GM18873 (cell line): ENCODE data around the gene C17orf100.

Experiments used
- ATAC-seq: cut with Tn5 transposase; IDR thresholded peaks from one replicate; pipeline ENCODE4 v1.9.1; 2021; ENCODE audit warnings: mild to moderate bottlenecking, moderate library complexity, moderate number of reproducible peaks; ENCODE audit not compliant: unreplicated experiment, low FRiP score

Gene C17orf100

DNA sequence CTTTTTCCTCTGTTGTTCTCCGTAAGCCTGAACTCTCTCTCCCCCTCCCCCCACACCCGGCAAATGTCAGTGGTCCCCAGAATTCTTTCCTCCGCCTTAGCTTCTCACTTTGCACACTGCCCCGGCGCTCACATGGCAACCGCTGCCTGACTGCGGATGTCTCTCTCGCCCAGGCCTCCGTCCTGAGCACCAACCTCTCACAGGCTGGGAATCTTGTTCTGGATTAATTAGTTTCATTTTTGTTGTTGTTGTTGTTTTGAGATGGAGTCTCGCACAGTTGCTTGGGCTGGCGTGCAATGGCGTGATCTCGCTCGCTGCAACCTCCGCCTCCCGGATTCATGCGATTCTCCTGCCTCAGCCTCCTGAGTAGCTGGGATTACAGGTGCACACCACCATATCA, 16.7 kb downstream of the C17orf100 start:
- no peak for ATAC-seq

- no peak for ATAC-seq
Measured at GRCh38 chr17:6668727-6669425, 17.3 kb downstream of the C17orf100 start.

DNA sequence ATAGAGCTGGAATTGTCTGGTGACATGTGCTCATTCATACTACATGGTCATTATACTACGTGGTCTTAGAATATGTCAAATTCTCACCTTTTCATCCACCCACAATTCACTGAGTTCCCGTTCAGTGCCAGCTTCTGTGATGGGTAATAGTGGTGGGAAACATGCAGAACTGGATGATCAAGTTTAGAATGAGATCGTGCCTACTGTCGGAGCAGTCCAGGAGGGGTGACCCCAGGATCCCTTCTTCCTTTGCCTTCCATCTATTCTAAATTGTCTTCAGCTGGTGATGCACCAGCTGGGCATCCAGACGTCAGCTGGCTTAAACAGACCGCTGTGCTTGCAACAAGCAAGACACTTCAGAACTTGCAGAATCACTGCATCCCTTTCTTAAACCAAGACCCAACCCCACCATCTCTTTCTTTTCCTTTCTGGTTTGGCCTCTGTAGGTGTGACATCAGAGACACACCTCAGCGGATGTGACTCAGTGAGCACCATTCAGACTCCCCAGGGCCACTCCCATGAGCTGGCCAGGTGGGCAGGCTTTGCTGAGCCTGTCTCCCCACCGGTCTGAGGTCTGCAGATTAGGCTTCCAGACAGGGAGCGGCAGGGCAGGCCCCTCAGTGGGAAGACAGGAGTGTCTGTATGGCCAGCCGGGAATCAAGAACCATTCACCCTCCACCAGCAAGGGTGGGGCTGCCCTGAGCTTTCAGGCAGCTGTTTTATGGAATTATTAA, 18.1 kb downstream of the C17orf100 start:
- no peak for ATAC-seq

DNA sequence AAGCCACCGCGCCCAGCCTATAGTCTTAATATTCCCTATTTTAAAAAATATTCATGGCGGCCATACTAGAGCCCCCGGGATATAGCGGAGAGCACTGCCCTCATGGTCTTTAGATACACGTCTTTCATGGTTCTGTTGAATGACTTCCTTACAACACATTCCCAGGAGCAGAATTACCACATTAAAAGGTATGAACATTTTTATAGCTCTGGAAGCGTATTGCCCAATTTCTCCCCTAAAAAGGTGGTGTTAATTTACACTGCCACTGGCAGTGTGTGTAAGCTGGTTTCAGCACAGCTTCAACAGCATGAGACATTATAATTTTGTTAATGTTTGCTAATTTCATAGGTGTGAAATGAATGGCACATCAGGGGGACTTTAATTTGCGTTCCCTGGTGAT, 19.0 kb downstream of the C17orf100 start:
- no peak for ATAC-seq

DNA sequence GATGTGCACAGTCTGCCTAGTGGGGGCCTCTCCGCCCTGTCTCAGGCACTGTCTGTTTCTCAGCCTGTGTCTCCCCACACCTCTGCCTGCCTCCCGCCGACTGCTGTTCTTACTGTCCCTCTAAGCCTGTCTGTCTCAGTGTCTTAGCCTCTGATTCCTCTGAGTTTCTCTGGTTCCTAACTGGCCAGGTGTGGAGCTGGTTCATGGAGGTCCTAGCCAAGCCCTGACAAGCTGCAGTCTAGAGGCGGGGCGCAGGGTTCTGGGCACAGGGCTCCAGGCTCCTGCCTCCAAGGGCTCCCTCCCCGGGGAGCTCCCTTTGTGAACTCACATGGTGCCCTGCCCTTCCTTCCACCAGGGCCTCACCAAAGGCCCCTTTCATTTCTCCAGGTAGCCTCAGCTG, 19.4 kb downstream of the C17orf100 start:
- no peak for ATAC-seq

DNA sequence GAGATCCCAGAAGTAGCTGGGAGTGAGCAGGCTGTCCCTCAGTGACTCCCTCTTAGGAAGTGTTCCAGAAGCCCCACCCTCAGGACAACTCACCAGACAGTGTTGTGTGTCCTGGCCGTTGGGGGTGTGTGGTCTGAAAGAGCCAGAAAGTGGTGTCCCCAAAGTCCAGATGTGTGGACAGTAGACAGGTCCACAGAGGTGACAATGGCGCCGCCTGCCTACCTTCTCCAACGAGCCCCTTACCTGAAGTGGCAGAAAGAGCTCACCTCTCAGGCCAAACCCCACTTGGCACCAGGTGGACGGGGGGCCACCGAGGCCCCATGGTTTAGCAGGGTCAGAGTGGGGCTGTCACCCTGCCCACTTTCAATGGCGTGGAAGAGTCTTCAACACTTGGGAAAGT, 19.9 kb downstream of the C17orf100 start:
- ATAC-seq, result no peak

DNA sequence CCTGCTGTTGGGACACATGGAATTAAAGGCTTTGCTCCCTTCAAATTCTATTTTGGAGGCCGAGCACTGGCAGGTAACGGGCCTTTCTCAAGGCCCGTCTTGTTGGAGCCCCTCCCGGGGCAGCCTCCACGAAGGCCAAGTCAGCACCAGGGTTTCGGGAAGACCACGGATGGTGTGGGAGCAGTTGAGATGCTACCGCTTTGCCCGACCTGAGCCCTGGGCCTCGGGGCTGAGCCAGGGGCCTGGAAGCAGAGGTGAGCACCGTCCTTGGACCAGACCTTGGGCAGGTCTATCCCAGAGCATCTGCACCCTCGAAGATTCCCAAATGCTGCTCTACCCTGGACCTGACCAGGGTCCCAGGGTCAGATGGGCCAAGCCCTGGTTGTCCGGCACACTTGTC, 23.0 kb downstream of the C17orf100 start:
- no peak for ATAC-seq

DNA sequence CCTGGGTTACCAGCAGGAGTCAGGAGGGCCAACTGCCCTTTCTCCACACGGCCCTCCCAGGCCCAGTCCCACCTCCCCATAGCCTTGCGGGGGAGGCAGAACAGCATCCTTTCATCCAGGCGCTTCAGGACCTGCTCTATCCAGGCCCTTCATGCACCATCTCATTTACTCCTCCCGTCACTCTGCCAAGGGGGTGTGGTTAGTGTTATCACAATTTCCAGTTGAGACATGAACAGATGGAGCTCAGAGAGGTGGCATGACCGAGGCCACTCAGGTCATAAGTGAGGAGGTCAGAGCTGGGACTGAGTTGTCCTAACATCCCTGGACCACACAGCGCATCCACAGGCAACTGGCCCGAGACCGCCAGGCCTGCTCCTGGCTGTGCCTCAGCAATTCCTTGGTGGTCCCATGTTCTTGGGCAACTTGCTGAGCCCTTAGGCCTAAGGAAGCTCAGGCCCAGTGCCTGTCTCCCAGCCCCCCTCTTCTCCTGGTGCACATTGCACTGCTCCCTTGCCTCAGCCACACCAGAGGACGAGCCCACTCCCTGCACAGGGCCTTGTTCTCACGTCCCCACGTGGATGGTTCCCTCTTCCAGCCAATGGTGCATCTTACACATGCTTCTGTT, 23.8 kb downstream of the C17orf100 start:
- no peak for ATAC-seq

- no peak for ATAC-seq
Measured at GRCh38 chr17:6676802-6677157, 25.2 kb downstream of the C17orf100 start.

GRCh38 chr17:6677158-6677831, 25.7 kb downstream of the C17orf100 start:
- ATAC-seq, result no peak

GRCh38 chr17:6677946-6678345, 26.4 kb downstream of the C17orf100 start:
- no peak for ATAC-seq

DNA sequence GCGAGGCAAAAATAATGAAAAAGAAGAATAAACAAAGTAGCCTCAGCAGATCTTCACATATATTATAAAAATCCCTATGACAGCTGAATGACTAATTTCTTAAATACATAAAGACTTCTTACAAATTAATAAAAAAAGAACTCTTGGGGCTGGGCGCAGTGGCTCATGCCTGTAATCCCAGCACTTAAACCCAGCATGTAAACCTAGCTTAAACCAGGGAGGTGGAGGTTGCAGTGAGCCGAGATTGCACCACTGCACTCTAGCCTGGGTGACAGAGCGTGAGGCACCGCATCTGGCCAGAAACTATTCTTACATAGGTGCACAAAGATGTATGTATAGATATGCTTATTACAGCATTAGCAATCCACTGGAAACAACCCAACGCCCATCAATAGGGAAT, 27.7 kb downstream of the C17orf100 start:
- ATAC-seq, result no peak

DNA sequence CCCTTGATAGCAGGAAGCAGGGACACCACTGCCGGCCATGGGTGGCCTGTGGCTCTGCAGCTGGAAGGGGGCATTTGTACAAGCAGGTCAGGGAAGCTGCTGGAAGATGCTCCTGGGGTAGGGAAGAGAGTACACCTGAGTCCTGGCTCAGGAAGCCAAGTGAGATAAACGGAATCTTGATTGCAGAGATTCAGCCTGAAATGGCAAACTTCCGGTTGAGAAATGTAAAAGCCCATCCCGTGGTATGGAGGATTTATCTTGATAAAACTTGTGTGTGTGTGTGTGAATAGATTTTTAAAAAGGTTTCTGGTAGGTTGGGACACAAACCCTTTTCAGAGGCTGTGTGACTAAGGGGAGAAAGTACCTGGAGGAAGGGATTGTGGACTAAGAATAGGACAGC, 29.6 kb downstream of the C17orf100 start:
- ATAC-seq, result no peak

- no peak for ATAC-seq
Measured at GRCh38 chr17:6681671-6682070, 30.1 kb downstream of the C17orf100 start.

- no peak for ATAC-seq
Measured at GRCh38 chr17:6682339-6682738, 30.8 kb downstream of the C17orf100 start.

GRCh38 chr17:6683081-6683684, 31.6 kb downstream of the C17orf100 start:
- ATAC-seq, result no peak

GRCh38 chr17:6683730-6684459, 32.3 kb downstream of the C17orf100 start:
- no peak for ATAC-seq

DNA sequence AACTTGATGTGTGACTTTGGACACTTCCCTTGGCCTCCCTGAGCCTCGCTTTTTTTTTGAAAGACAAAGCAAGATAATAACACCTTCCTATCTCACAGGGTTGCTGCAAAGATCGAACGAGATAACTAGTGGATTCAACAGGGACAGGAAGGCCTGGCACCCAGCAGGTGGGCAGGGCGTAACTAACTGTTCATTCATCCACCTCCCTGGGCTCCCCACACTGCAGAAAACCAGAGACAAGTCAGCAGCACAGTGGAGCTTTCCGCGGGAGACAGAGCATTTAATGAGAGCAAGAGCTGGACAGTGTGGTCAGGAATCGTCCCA, 32.9 kb downstream of the C17orf100 start:
- ATAC-seq, result no peak

DNA sequence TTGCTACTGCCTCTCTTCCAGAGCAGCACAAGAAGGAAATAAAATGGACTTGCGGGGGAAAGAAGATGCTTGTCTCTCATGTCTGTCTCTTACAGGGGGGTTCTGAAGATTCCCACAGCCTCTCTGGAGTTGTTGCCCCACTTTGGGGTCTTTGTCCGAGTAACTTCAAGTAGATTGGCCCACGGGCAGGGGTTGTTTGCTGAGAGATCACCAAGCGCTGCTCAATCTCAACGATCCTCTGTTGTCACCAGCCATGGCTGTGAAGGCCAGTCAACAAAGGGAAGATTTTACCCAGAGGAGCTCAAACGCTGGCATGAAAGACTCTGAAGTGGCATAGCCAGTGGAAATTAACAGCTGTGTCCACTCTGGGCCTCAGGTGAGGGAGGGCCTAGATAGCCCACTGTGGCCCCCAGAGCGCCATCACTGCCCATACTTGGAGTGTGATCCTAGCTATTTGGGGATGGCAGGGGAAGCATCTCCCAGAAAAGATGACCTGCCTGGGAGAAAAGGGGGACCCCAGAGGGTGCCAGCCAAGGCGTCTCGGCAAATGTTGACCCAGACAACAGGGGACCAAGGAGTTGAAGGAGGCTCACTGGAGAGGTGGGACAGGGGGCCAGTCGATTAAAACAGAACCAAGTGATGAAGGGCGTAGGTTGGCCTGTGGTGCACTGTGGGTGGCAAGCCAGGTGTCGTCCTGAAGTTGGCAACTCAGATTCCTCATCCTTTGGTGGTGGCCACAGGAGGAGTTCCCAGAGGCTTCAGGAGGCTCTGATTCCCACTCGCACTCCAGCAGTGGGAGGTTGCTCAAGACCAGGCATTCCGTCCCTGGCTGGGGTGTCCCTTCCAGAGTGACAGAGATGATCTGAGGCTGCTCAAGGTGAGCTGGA, 33.6 kb downstream of the C17orf100 start:
- no peak for ATAC-seq
